HEK293 (cell line): Measurements from ENCODE around the gene RABIF.

Source experiments
- CTCF ChIP-seq: fragments of 450-650 bp; formaldehyde crosslinking; IDR thresholded peaks from 2 replicates; pipeline ENCODE4 v1.5.1; 2016; ENCODE audit warnings: missing biosample characterization, missing genetic modification characterization
- FEZF1 ChIP-seq: fragments of 450-650 bp; formaldehyde crosslinking; IDR thresholded peaks from 2 replicates; pipeline ENCODE4 v1.5.1; 2016; ENCODE audit warnings: missing biosample characterization, missing genetic modification characterization
- KLF10 ChIP-seq: fragments of 450-650 bp; IDR thresholded peaks from 2 replicates; pipeline ENCODE4 v1.5.1; 2018; ENCODE audit warnings: missing biosample characterization, mild to moderate bottlenecking, missing genetic modification characterization
- PBX3 ChIP-seq: sonication (generic); formaldehyde crosslinking; IDR thresholded peaks from 2 replicates; pipeline ENCODE4 v1.8.1; 2022; ENCODE audit warnings: mild to moderate bottlenecking, moderate library complexity, missing genetic modification reagents
- YY2 ChIP-seq: fragments of 450-650 bp; formaldehyde crosslinking; IDR thresholded peaks from 2 replicates; pipeline ENCODE4 v1.5.1; 2016; ENCODE audit warnings: missing biosample characterization, missing genetic modification characterization
- ZBTB48 ChIP-seq: fragments of 450-650 bp; formaldehyde crosslinking; IDR thresholded peaks from 2 replicates; pipeline ENCODE4 v1.5.1; 2016; ENCODE audit warnings: missing biosample characterization, missing genetic modification characterization
- ZBTB6 ChIP-seq: fragments of 450-650 bp; formaldehyde crosslinking; IDR thresholded peaks from 2 replicates; pipeline ENCODE4 v1.5.1; 2017; ENCODE audit warnings: missing biosample characterization, missing genetic modification characterization
- ZBTB8A ChIP-seq: fragments of 450-650 bp; formaldehyde crosslinking; IDR thresholded peaks from 2 replicates; pipeline ENCODE4 v1.5.1; 2016; ENCODE audit warnings: missing biosample characterization, missing genetic modification characterization
- ZEB2 ChIP-seq: fragments of 450-650 bp; formaldehyde crosslinking; IDR thresholded peaks from 2 replicates; pipeline ENCODE4 v1.5.1; 2016; ENCODE audit warnings: missing biosample characterization, missing genetic modification characterization
- ZNF19 ChIP-seq: fragments of 450-650 bp; formaldehyde crosslinking; IDR thresholded peaks from 2 replicates; pipeline ENCODE4; 2016; ENCODE audit warnings: missing biosample characterization, missing genetic modification characterization, low read depth
- ZNF211 ChIP-seq: fragments of 450-650 bp; formaldehyde crosslinking; IDR thresholded peaks from 2 replicates; pipeline ENCODE4 v1.5.1; 2016; ENCODE audit warnings: low read depth, missing biosample characterization, missing genetic modification characterization
- ZNF239 ChIP-seq: fragments of 450-650 bp; formaldehyde crosslinking; IDR thresholded peaks from 2 replicates; pipeline ENCODE4 v1.5.1; 2016; ENCODE audit warnings: missing biosample characterization, missing genetic modification characterization
- ZNF24 ChIP-seq: fragments of 450-650 bp; formaldehyde crosslinking; IDR thresholded peaks from 2 replicates; pipeline ENCODE4 v1.5.1; 2016; ENCODE audit warnings: missing biosample characterization, missing genetic modification characterization
- ZNF354C ChIP-seq: fragments of 450-650 bp; formaldehyde crosslinking; IDR thresholded peaks from 2 replicates; pipeline ENCODE4 v1.5.1; 2016; ENCODE audit warnings: missing biosample characterization, missing genetic modification characterization, low read depth, borderline replicate concordance
- ZNF394 ChIP-seq: fragments of 450-650 bp; formaldehyde crosslinking; IDR thresholded peaks from 2 replicates; pipeline ENCODE4 v1.5.1; 2016; ENCODE audit warnings: missing biosample characterization, missing genetic modification characterization, mild to moderate bottlenecking, moderate library complexity, borderline replicate concordance
- ZNF518A ChIP-seq: fragments of 450-650 bp; formaldehyde crosslinking; conservative IDR thresholded peaks from 2 replicates; pipeline ENCODE4 v1.5.1; 2016; ENCODE audit warnings: low read depth, missing biosample characterization, missing genetic modification characterization
- ZNF530 ChIP-seq: fragments of 450-650 bp; formaldehyde crosslinking; IDR thresholded peaks from 2 replicates; pipeline ENCODE4 v1.5.1; 2016; ENCODE audit warnings: low read depth, missing biosample characterization, missing genetic modification characterization
- ZNF600 ChIP-seq: fragments of 450-650 bp; formaldehyde crosslinking; IDR thresholded peaks from 2 replicates; pipeline ENCODE4 v1.5.1; 2016; ENCODE audit warnings: missing biosample characterization, missing genetic modification characterization
- ZNF629 ChIP-seq: fragments of 450-650 bp; formaldehyde crosslinking; IDR thresholded peaks from 2 replicates; pipeline ENCODE4 v1.5.1; 2017; ENCODE audit warnings: missing biosample characterization, missing genetic modification characterization
- ZNF658 ChIP-seq: fragments of 450-650 bp; formaldehyde crosslinking; IDR thresholded peaks from 2 replicates; pipeline ENCODE4; 2016; ENCODE audit warnings: missing biosample characterization, missing genetic modification characterization
- ZNF777 ChIP-seq: fragments of 450-650 bp; formaldehyde crosslinking; IDR thresholded peaks from 2 replicates; pipeline ENCODE4 v1.5.1; 2017; ENCODE audit warnings: missing biosample characterization, missing genetic modification characterization, borderline replicate concordance
- ZXDB ChIP-seq: fragments of 450-650 bp; formaldehyde crosslinking; IDR thresholded peaks from 2 replicates; pipeline ENCODE4 v1.5.1; 2016; ENCODE audit warnings: missing biosample characterization, missing genetic modification characterization
- TF ChIP-seq, protein P1 (sequence below): fragments of 450-650 bp; formaldehyde crosslinking; IDR thresholded peaks from 2 replicates; pipeline ENCODE4 v1.5.1; 2017; ENCODE audit warnings: missing biosample characterization, missing genetic modification characterization
- TF ChIP-seq, protein P2 (sequence below): IDR thresholded peaks from 2 replicates; pipeline ENCODE4 v1.6.1; 2011; ENCODE audit warnings: mild to moderate bottlenecking, low read depth, low read length, borderline replicate concordance
- TF ChIP-seq, protein P3 (sequence below): fragments of 450-650 bp; formaldehyde crosslinking; optimal IDR thresholded peaks from 2 replicates; pipeline ENCODE3; 2016; ENCODE audit warnings: missing biosample characterization, mild to moderate bottlenecking, missing genetic modification characterization

The RABIF gene

DNA sequence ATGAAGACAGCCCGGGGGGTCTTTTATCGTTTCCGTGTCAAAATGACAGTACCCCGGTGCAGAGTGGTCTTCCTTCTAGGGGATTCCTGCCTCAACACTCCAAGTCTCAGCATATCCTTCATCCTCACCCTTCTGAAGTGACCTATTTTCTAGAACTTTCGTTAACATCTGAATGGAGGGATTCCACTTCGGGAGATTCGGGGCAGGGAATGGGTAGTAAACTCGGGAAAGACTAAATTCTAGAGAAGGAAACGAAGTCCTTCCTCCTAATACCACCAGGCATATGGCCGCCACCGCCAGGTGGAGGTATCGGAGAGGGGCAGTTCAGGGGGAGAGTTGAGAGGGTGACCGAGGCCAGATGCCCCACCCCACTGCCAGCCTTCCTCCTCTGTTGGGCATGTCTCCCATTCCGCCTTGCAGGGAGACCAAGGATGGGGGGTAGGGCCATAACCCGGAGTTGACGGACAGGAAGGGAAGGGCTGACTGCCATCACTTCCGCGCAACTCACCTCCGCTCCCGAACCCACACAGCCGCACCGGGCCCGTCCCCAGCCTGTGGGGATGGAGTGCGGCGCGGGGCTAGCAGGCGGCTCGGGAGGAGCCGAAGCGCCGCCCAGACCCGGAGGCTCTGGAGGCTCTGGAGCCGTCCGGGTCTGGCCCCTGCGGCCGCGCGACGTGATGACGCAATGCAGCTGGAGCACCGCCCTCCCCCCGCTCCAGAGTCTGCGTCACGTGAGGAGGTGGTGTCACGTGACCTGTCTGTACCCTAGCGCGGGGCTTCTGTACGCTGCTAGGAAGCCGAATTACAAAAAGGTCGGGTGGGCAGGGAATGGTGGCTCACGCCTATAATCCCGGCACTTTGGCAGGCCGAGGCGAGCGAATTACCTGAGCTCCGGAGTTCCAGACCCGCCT lies 37.9 kb upstream of the RABIF start, which contains the start of gene KLHL12 (continued):
- TF ChIP-seq, protein P1, sequence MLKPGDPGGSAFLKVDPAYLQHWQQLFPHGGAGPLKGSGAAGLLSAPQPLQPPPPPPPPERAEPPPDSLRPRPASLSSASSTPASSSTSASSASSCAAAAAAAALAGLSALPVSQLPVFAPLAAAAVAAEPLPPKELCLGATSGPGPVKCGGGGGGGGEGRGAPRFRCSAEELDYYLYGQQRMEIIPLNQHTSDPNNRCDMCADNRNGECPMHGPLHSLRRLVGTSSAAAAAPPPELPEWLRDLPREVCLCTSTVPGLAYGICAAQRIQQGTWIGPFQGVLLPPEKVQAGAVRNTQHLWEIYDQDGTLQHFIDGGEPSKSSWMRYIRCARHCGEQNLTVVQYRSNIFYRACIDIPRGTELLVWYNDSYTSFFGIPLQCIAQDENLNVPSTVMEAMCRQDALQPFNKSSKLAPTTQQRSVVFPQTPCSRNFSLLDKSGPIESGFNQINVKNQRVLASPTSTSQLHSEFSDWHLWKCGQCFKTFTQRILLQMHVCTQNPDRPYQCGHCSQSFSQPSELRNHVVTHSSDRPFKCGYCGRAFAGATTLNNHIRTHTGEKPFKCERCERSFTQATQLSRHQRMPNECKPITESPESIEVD (tag by site-specific recombination), result 0 out of 2 replicates have a peak, but pooled peaks have one; percentile 9
- TF ChIP-seq ZNF658 (no peak), ZNF530 (no peak), ZBTB8A (tag by site-specific recombination) (peak; percentile 84), PBX3 (CRISPR knock-in tag) (0 out of 2 replicates have a peak, but pooled peaks have one; percentile 72), YY2 (tag by site-specific recombination) (peak; percentile 38; the same call in 1 of the 2 replicates), ZNF394 (tag by site-specific recombination) (peak; percentile 84), ZNF211 (no peak), ZNF600 (tag by site-specific recombination) (peak; percentile 100), ZNF629 (tag by site-specific recombination) (peak; percentile 97), ZNF24 (tag by site-specific recombination) (peak; percentile 97), ZNF518A (tag by site-specific recombination) (peak; percentile 33), KLF10 (tag by site-specific recombination) (peak; percentile 90), CTCF (tag by site-specific recombination) (peak; percentile 86), ZEB2 (peak; percentile 90; the same call in 1 of the 2 replicates), ZXDB (tag by site-specific recombination) (peak; percentile 99), FEZF1 (tag by site-specific recombination) (peak; percentile 35; the same call in 1 of the 2 replicates), ZBTB48 (peak; percentile 74), ZNF239 (no peak), ZNF777 (no peak), ZNF19 (tag by site-specific recombination) (no peak), ZBTB6 (tag by site-specific recombination) (peak; percentile 100), ZNF354C (tag by site-specific recombination) (no peak)
- TF ChIP-seq, protein P2, sequence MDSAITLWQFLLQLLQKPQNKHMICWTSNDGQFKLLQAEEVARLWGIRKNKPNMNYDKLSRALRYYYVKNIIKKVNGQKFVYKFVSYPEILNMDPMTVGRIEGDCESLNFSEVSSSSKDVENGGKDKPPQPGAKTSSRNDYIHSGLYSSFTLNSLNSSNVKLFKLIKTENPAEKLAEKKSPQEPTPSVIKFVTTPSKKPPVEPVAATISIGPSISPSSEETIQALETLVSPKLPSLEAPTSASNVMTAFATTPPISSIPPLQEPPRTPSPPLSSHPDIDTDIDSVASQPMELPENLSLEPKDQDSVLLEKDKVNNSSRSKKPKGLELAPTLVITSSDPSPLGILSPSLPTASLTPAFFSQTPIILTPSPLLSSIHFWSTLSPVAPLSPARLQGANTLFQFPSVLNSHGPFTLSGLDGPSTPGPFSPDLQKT, result no peak
- TF ChIP-seq, protein P3, sequence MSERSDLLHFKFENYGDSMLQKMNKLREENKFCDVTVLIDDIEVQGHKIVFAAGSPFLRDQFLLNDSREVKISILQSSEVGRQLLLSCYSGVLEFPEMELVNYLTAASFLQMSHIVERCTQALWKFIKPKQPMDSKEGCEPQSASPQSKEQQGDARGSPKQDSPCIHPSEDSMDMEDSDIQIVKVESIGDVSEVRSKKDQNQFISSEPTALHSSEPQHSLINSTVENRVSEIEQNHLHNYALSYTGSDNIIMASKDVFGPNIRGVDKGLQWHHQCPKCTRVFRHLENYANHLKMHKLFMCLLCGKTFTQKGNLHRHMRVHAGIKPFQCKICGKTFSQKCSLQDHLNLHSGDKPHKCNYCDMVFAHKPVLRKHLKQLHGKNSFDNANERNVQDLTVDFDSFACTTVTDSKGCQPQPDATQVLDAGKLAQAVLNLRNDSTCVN (tag by site-specific recombination), result peak; percentile 74
